HL-60/S4 (cell line): ENCODE data around the gene P2RX1.
"Not testable (repeated sequence)": the region's sequence is repeated elsewhere in the genome, so short reads cannot be mapped to it uniquely, and the experiment has no call there.

ENCODE experiments used
- in situ Hi-C: fragments of 300-500 bp; cut with MboI; formaldehyde crosslinking; loops from 2 replicates; pipeline ENCODE4 v1.14.3; 2022; ENCODE audit warnings: low sequenced_read_pairs

Gene P2RX1

DNA sequence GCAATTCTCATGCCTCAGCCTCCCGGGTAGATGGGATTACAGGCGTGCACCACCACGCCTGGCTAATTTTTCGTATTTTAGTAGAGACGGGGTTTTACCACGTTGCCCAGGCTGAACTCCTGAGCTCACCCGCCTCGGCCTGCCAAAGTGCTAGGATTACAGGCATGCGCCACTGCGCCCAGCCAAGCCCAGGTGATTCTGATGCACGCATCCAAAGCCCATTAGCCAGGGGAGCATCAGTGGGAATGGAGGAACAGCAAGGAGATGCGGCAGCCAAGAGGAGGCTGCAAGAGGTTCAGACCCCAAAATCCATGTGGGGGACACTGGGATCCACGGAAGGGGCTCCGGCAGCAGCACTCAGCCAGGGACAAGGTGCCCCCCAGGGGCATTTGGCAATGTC, 35.9 kb upstream of the P2RX1 start:
- in situ Hi-C loops, result no loop called here

DNA sequence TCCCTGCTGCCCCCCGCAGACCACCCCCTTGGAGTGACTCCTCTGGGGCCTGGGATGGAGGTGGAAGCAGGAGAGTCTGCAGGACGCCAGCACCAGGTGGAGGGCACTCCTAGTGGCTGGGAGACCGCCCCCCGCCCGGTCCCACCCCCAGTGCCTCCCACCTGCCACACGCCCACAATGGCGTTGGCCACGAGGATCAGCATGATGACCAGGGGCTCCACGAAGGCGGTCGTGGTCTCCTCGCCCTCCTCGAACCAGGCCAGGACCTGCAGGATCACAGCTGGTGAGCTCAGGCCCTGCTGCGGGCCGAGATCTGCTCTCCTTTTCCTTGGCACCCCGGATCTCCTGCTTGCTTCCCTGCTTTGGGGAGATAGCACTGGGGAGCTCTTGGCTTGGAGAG, 35.2 kb upstream of the P2RX1 start:
- in situ Hi-C loops, result no loop called here

DNA sequence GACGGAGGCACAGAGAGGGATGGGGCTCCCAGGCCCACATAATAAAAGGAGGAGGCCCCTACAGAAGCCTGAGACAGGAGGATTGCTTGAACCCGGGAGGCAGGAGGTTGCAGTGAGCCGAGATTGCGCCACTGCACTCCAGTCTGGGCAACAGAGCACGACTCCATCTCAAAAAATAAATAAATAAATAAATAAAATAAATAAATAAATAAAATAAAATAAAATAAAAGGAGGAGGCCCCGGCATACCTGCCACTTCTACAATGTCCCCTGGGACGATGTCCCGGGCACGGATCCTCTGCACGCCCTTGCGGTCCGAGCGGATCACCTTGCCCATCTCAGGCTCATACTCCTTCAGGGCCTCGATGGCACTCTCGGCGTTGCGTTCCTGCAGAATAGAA, 34.7 kb upstream of the P2RX1 start:
- in situ Hi-C loops, result no loop called here

DNA sequence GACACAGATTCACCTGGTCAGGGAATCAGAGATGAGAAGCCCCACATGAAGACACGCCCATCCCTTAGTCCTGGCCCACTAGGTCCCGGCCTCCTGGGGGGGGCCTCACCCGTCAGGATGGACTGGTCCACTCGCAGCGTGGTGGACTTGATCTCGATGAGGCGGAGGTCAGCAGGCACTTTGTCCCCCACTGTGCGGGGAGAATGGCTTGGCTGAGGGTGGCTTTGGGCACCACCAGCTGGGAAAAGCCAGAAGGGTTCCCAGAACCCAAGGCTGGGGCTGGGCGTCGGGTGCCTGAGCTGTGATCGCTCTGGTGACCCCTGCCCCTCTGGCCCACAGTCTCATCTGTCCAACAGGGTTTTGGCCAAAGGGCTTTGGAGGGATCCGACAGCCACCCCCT, 34.3 kb upstream of the P2RX1 start:
- in situ Hi-C loops, result no loop called here

DNA sequence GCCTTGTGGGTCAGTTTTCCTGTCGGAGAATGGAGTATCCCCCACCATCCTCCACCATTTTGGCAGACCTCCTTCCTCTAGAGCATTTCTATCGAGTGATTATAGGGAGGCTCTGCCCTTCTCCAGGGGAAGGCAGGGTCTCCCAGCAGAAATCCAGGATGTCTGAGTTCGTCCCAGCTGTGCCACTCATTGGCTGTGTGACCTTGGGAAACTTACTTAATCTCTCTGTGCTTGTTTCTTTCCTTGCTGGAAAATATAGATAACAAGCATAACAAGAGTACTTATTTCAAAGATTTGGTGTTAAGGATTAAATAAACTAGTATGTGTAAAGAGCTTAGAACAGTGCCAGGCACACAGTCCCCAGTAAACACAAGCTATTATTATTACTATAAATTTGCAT, 33.2 kb upstream of the P2RX1 start:
- in situ Hi-C loops, result no loop called here

DNA sequence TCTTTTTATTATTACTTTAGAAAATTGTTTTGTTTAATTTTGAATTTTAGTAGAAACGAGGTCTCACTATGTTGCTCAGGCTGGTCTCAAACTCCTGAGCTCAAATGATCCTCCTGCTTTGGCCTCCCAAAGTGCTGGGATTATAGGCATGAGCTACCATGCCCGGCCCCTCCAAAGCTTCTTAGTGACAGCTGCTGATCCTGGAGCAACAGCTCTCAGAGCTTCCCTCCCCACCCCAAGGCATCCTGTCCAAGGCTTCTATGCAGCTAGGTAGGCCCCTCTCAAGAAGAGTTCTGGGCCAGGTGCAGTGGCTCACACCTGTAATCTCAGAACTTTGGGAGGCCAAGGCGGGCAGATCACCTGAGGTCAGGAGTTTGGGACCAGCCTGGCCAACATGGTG, 32.3 kb upstream of the P2RX1 start:
- in situ Hi-C loops, result not testable (repeated sequence)

DNA sequence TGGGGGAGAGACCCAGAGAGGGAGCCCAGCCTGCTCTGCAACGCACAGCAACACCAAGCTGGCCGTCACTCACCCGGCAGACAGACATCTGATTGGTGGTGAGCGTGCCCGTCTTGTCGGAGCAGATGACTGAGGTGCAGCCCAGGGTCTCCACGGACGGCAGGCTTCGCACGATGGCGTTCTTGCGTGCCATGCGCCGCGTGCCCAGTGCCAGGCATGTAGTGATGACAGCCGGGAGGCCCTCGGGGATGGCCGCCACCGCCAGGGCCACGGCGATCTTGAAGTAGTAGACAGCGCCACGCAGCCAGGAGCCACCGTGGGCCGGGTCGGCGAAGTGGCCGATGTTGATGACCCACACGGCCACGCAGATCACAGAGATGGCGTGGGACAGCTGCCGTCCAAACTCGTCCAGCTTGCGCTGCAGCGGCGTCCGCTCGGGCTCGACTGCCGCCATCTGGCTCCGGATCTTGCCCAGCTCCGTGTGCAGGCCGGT, 31.1 kb upstream of the P2RX1 start:
- in situ Hi-C loops, result no loop called here

DNA sequence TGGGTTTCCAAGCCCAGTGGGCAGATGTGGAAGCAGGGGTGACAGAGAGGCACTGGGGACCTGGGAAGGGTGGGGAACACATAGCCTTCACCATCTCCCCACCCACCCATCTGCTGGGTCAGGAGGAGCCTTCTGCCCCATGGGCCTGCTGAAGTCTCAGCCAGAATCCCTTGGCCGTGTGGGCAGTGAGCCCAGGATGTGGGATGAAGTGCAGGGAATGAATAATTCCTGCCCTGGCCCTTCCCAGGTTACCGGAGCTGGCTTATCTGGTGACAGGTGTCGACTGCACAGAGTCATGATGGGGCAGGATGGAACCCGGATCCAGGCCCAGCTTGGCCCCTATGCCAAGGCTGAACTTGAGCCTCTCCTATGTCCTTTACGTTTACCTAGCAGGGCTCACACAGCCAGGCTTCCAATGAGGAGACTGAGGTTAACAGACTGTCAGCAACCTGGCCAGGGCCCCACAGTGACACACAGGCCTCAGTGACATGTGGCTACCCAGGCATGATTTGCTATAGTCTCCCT, 30.5 kb upstream of the P2RX1 start:
- in situ Hi-C loops, result no loop called here

DNA sequence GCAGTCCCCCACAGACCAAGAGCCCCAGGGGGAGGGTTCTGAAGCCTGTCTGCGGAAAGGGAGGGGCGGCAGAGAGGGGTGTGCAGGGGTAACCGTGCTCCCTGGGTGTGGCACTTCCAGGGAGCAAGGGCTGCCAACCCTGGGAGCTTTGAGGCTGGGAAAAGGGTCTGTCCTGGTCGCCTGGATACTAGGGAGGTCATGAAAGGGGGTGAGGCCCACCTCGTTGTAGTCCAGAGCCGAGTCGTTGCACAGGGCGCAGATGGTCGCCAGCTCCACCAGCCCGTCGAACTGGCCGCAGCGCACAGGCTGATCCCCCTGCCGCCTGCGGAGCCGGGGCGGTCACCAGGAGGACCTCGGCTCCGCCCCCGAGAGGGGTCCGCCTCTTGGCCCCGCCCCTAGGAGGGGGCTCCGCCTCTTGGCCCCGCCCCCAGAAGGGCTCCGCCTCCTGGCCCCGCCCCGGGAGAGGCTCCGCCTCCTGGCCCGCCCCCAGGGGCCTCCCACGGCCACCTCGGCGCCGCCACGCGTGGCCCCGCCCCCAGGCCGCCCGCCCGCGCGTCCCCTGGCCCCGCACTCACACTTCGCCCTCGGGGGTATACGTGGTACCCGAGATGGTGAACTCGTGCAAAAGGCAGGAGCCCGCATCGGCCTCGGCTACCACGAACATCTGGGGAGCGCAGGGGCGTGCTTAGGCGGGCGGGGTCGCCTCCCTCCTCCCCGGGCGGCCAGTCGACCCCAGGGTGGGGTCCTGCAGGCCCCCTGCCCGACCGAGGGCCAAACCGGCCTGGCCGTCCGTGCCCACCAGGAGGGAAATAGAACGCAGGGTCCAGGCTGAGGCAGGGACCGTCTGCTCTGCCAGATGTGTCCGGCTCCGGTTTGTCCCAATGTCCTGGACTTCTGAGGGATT, 28.5 kb upstream of the P2RX1 start:
- in situ Hi-C loops, result no loop called here

DNA sequence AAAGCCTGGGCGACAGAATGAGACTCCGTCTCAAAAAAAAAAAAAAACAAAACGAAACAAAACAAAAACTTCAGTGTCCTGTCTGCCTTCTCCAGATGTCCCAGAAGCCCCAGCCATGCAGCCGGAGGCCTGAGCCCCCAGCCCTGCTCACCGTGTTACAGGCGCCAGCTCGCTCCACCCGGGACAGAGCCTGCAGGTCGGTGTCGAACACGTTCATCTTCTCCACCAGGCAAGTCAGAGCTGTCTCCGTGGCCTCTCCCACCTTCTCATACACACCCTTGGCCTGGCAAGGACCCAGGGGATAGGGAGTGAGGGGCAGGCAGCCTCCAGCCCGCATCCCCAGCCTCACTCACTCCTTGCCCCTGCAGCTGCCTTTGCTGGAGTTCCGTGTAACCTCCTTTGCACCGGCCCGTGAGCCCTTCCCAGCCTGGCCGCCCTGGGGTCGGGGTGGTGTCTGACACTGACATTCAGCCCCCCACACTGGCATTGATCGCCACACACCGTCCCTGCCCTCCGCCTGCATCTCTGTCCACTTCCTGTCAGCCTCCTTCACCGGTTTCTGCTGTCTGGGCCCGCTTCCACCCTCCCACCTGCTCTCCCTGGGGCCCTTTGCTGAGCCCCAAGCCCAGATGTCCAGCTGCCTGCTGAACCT, 27.1 kb upstream of the P2RX1 start:
- in situ Hi-C loops, result no loop called here

DNA sequence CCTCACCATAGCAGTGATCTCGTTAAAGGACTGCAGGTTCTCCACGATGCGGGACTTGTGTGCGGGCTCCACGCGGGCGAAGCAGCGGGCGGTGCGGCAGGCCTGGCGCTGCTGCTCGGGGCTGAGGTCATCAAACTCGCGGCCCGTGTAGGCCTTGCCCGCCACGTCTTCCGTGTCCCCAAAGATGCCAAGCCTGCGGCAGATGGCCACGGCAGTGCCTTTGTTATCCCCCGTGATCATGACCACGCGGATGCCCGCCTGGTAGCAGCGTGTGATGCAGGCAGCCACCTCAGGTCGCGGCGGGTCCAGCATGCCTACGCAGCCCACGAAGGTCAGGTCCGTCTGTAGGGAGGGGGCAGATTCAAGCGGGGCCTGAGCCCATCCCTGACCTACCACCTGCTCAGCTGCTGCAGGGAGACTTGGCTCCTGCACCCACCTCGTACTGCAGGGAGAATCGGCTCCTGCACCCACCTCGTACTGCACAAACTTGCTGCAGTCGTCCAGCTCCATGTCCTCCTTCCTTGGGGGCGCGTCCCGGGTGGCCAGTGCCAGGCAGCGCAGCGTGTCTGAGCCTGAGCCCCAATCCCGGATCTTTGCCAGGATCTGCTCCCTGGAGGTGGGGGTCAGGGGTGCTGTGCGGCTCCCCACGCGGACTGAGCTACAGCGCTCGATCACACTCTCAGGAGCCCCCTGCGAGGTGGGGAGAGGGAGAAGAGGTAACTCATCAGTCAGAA, 24.9 kb upstream of the P2RX1 start:
- in situ Hi-C loops, result no loop called here

DNA sequence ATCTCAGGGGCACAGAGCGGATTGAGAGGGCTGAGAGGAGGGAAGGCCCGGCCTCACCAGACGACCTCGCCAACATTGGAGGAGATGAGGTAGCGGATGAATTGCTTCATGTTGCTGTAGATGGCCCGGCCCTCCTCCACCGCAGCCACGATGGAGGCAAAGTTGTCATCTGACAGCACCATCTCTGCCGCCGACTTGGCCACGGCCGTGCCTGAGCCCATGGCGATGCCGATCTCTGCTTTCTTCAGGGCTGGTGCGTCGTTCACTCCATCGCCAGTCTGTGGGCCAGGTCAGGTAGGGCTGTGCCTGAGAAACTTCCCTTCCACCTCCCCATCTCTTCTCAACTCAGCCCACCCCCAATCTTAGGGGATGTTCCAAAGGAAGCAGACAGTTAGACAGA, 21.1 kb upstream of the P2RX1 start:
- in situ Hi-C loops, result no loop called here

DNA sequence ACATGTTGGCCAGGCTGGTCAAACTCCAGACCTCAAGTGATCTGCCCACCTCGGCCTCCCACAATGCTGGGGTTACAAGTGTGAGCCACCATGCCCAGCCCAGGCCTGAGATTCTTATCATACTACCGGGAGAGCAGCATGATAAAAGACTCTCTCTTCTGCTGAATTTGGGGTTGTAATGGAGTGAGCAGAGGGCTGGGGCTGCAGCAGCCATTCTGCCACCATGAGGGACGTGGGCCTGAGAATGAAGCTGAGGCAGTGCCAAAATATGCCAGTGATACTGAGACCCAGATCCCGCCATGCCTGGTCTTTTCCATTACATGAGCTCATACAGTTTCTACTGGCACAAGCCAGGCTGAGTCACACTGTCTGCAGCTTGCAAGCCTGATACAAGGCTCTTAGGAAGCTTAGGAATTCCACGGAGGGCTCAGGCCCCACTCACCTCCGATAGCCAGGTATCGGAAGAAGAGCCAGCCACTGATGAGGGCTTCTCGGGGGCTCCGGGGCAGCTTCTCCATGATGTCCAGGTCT, 19.6 kb upstream of the P2RX1 start:
- in situ Hi-C loops, result no loop called here

DNA sequence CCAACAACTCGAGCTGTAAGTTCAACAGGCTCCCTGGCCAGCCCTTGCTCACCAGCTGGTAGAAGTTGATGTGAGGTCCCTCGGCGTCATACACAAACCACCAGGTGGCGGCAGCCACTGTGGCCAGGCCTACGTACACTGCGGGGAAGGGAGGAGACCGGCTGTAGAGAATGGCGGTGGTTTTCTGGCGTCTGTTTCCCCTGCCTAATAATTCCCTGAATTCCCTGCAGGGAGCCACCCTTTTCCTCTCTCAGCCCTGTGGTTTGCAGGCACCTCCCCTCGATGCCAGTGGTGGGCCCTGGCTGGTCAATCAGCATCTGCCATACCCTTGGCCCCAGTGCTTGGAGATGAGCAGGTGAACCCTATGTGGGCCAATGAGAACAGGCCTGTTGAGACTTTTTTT, 18.9 kb upstream of the P2RX1 start:
- in situ Hi-C loops, result no loop called here

DNA sequence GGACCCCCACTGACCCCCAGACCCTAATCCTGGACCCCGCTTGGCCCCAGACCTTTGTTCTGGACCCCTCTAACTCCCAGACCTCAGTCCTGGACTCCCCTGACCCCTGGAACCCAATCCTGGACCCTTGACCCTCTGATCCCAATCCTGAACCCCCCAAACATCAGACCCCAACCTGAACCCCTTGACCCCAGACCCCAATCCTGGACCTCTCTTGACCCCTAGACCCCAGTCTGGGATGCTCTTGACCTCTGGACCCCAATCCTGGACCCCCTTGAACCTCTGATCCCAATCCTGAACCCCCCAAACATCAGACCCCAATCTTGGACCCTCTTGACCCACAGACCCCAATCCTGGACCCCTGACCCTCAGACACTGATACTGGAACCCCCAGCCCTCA, 13.5 kb upstream of the P2RX1 start:
- in situ Hi-C loops, result no loop called here

DNA sequence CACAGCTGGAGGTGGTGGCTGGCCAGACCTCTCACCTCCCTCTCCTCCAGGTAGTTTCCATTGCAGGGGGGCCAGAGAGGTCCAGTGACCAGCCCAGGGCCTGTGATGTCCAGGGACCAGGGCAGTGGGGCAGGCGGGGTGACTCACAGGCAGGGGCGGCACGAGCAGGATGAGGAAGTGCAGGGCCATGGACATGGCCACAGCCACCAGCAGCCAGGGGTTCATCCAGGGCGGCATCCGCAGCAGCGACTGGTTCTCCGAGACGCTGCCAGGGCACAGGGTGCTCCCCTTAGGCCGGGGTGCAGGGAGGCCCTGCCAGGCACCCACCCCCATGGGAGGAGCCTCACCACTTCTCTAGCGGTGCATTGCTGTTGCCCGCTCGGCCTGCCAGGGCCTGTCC, 12.9 kb upstream of the P2RX1 start:
- in situ Hi-C loops, result no loop called here

DNA sequence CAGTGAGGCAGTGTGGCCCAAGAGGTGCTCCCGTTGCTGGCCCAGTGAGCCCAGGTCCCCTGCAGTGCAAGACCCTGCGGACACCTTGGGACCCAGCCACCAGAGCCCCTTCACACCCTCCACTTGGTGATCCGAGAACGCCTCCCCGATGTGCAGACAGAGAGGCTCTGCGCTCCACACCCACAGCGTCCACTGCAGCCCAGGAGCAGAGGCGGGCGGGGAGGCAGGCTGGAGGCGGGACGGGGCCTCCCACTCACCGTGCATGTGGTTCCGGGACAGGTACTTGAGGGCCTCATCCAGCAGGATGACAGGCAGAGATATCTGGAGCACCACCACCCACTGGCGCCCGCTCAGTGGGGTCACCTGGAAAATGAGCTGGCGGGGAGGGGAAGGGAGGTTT, 12.1 kb upstream of the P2RX1 start:
- in situ Hi-C loops, result no loop called here

DNA sequence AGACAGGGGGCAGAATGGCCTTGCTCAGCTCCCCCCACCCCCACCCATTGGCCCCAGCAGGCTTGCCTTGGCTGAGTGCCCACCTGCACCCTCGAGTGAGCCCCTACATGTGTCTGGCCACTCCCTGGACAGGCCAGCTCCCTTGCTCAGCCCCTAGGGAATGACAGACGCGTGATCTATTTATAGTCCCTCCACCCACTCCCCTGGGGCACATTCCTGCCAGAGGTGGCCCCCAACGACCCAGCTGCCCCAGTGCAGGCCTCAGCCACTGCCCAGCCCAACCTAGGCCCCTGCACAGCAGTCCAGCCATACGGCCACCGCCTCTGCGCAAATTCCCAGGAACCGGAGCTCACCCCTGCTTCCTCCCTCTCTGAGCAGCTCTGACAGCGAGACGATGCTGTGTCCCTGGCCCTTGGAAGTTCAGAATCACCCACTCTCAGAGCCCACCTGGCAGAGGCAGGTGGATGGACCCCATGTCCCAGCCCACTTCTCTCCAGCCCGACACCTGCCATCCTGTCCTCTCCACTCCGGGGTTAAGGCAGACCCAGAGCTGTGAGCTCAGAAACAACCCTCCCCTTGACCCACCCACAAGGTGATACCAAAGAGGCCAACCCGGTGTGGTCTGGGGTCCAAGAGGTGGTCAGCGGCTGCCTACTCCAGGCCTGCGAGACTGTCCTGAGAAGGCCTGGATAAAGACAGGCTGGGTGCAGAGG, 11.5 kb upstream of the P2RX1 start:
- in situ Hi-C loops, result no loop called here

DNA sequence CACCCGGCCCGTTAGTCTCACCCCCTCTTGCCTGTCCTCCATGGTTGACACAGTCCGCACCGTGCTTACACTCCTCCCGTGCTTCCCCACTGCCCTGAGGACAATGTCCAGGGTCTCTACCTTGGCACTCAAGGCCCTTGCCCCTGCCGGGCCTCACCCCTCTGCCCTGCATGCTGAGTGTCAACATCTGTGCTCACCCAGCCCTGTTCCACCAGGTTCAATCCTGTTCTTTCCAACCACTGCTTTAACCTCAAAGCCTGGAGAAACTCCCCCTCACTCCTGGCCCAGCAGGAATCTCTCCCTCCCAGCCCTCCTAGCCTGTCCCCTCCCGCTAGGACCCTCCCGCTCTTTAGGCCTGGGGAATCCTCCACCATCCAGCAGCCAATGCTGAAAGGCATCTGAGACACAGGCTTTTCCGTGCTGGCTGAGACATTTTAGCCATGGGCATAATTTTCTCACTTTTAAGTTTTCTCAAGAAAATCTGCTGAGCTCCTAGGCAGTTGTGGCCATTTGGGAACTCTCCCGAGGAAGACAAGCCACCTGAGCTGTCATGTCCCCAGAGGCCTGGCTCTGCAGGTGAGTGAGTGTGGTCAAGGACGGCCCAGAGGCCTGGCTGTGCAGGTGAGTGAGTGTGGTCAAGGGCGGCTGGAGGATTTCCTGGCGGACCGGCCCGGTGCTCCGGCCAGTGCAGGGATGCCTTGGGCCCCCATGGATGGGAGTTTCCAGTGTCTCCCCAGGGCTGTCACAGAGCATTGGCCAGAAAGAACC, 10.8 kb upstream of the P2RX1 start:
- in situ Hi-C loops, result no loop called here
